ENCODE data around the gene SMCO4.

DNA sequence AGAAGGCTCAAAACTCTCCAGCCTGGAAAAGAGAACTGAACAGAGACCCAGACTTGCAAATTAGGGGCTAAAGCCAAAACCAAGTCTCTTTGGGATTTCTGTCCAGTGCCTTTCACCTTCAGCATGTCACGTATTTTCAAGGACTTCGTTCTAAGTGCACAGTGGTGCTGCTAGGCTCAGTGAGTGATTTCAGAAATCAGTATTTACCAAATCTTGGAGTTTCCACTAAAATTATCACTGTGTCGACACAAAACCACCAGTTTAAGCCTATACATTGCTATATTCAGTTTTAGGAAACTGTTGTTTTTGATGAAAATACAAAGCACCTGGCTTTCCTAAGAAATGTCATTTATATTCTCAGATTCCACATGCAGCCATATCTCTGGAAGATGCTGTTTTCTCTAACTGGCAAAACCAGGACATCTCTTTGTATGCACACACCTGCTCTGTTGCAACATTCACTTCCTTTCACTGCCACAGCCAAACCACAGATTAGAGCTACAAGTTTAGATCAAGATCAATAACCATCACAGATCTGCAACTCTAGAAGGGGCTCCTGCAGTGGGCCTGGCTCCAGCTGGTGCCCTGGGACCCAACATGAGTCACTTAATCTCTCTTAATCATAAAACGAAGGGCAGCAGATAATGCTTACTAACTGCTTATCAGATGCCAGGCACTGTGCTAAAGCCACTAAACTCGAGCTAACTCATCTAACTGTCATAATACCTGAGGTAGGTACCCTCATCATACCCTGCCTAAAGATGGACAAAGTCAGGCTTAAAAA is 22.3 kb downstream of the SMCO4 start:
- TF ChIP-seq, protein P1, sequence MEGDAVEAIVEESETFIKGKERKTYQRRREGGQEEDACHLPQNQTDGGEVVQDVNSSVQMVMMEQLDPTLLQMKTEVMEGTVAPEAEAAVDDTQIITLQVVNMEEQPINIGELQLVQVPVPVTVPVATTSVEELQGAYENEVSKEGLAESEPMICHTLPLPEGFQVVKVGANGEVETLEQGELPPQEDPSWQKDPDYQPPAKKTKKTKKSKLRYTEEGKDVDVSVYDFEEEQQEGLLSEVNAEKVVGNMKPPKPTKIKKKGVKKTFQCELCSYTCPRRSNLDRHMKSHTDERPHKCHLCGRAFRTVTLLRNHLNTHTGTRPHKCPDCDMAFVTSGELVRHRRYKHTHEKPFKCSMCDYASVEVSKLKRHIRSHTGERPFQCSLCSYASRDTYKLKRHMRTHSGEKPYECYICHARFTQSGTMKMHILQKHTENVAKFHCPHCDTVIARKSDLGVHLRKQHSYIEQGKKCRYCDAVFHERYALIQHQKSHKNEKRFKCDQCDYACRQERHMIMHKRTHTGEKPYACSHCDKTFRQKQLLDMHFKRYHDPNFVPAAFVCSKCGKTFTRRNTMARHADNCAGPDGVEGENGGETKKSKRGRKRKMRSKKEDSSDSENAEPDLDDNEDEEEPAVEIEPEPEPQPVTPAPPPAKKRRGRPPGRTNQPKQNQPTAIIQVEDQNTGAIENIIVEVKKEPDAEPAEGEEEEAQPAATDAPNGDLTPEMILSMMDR (conservative IDR thresholded peaks at IDR 0.05; ENCODE audit: low read depth, low read length) = no peak
- no peak for TF ChIP-seq EZH2 (IDR thresholded peaks at IDR 0.05; ENCODE audit: borderline replicate concordance, low read depth, low read length, poor library complexity, severe bottlenecking)
